ENCODE measurements around the gene SEBOX. TPM values are rescaled to one million over a fixed set of nuclear protein-coding genes. Genes with fewer than 3 reads are reported as not detected.

SEBOX gene, protein sequence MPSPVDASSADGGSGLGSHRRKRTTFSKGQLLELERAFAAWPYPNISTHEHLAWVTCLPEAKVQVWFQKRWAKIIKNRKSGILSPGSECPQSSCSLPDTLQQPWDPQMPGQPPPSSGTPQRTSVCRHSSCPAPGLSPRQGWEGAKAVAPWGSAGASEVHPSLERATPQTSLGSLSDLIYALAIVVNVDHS
- not detected for total RNA-seq

DNA sequence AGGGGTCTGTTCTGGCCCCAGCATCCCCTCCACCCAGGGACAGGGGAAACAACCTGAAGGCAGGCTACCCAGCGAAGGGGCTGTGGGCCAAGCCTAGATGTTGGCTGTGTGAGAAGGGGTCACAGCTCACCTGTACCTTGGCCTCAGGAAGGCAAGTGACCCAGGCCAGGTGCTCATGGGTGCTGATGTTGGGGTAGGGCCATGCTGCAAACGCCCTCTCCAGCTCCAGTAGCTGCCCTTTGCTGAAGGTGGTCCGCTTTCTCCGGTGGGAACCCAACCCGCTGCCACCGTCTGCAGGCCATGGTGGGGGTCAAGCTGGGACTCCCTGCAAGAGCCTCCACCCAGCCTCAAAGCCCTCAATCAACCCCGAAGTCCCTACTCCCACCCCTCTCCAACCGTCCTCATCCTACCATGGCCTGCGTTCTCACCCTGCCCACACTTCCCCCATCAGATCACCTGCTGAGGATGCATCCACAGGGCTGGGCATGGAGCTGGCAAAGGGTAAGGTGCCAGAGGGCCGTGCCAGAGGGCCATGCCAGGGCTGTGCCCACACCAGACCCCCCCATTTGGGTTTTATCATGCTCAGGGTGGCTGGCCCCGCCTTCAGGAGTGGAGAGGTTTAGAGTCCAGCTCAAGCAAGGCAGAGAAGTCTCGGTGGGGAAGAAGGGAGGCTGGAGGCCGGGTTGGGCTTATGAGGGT, at the start of gene SEBOX:
TSS of gene SEBOX (minus strand) at position 535 of the 699 bp plus-strand sequence. CDS start at position 487, 48 bp downstream.
- Mint-ChIP-seq H3K4me3 (no peak within 1 kb of the TSS), H3K36me3 (ENCODE audit: low read depth) (peaks cover 39% of the 10 kb centered on the region), H3K4me1 (no peaks in the 10 kb centered on the region), H3K27ac (peak within 1 kb of the TSS; percentile 65), H3K9me3 (no peaks in the 10 kb centered on the region), H3K27me3 (no peaks in the 10 kb centered on the region)
- ATAC-seq (replicated peaks), result no peak

DNA sequence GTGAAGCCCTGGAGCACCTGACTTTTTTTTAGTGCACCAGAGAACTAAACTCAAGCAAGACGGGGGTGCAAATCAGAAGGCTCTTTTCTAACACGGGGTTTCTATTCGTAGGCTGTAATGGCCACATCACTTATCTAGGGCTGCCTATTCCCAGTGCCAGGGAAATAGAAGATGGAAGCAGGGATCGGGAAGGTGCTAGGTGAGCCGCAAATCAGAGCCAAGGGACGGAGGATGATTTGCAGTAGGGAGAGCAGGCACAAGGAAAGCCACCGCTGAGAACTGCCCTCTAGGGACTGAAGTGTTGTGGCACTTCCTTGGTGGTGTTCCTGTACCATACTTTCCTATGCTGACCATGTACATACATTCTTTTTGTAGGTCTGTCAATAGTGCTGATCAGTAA, 48.8 kb upstream of the SEBOX start:
- Mint-ChIP-seq H3K36me3 (ENCODE audit: low read depth) (no peaks in the 10 kb centered on the region), H3K4me1 (no peaks in the 10 kb centered on the region), H3K4me3 (no peak overlapping the region), H3K27ac (no peak overlapping the region), H3K27me3 (peaks cover 3% of the 10 kb centered on the region), H3K9me3 (no peaks in the 10 kb centered on the region)
- no peak for ATAC-seq (replicated peaks)

DNA sequence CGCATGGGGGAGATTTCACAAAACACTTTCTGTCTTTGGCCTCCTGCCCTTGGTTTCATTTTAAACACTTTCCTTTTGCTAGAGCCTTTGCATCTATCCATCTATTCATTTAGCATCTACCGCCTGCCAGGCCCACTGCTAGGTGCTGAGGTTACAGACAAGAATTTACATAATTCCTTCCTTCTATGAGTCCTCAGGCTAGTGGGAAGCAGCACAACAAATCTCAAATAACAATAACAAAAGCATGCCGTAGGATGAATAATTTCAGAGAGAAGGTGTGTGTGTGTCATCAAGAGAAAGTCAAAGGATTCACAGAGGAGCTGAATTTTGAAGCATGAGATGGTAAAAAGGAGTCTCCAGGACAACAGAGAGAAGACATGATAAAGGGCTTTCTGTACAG, 47.1 kb upstream of the SEBOX start:
- ATAC-seq (replicated peaks), result no peak
- H3K36me3 Mint-ChIP-seq (ENCODE audit: low read depth), result no peaks in the 10 kb centered on the region
- no peak overlapping the region for H3K4me3 Mint-ChIP-seq
- H3K27ac Mint-ChIP-seq, result no peak overlapping the region
- peaks cover 11% of the 10 kb centered on the region for H3K27me3 Mint-ChIP-seq
- no peaks in the 10 kb centered on the region for H3K4me1 Mint-ChIP-seq
- no peaks in the 10 kb centered on the region for H3K9me3 Mint-ChIP-seq

DNA sequence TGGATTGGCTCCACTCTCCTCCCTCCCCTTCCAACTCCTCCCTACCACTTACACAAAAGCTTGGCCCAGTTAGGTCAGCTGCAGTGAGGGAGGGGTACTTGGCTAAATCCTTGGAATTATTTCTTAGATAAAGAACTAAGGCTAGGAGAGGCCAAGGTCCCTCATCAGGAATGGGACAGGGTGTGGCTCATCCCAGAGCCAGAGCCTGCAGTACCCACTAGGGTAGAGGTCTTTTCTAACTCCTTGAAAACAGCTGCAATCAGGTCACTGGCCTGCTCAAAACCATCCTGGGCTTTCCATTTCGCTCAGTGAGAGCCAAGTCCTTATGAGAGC, 42.9 kb upstream of the SEBOX start:
- Mint-ChIP-seq H3K4me3 (no peak overlapping the region), H3K9me3 (no peaks in the 10 kb centered on the region), H3K4me1 (peaks cover 9% of the 10 kb centered on the region), H3K27me3 (peaks cover 11% of the 10 kb centered on the region), H3K36me3 (ENCODE audit: low read depth) (no peaks in the 10 kb centered on the region), H3K27ac (no peak overlapping the region)
- no peak for ATAC-seq (replicated peaks)

DNA sequence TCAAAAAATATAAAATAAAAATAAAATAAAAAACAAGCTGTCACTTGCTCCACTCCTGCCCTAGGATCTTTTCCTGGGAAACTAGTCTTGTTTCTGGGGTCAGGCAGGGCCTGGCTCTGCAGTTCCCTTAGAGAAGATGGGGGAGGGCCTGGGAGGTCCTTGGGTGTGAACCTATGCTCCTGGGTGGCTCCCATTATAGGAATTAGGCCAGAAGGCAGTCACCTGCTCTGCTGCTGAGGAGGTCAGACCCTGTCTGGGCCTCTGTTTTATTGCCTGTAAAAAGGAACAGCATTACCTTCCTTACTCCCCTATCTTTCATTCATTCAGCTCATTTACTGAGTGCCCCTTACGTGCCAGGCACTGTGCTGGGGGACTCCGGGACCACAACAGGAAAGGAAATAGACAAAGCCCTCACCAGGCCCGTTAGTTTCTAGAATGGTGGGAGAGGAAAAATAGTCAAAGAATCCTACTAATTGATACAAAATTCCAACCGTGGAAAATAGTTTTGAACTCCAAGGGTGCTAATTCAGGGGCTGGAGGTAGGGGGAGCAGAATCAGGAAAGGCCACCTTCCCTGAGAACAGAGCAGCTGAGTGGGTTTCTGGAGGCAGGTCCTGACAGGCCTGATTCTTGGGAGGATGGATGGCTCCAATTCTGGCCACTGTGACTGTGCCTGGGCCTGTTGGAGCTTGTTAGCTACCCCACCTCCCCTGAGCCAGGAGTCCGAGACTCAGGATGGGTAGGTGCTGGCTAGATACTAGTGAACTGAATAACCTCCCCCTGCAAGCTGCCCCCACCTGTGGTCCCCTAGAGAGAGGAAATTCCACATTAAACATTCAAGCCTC, 42.4 kb upstream of the SEBOX start:
- H3K36me3 Mint-ChIP-seq (ENCODE audit: low read depth), result no peaks in the 10 kb centered on the region
- H3K27me3 Mint-ChIP-seq, result peaks cover 11% of the 10 kb centered on the region
- H3K4me1 Mint-ChIP-seq, result peaks cover 13% of the 10 kb centered on the region
- no peaks in the 10 kb centered on the region for H3K9me3 Mint-ChIP-seq
- H3K4me3 Mint-ChIP-seq, result peak overlapping the region; percentile 76
- no peak for ATAC-seq (replicated peaks)
- no peak overlapping the region for H3K27ac Mint-ChIP-seq

DNA sequence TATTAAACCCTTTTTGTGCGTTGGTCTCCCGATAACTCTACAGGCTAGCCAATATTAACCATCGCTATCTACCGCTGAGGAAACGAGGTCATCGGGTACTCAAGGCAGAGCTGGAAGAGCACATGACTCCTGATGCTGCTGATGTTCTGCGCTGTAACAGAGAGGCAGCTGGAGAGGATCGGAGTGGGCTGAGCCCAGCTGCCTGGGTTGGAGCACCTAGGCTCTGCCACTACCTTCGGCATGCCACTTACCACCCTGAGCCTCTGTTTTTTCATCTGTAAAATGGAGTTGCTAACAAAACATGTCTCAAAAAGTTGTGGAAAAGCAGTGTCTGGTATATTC, 41.4 kb upstream of the SEBOX start:
- no peaks in the 10 kb centered on the region for H3K9me3 Mint-ChIP-seq
- no peaks in the 10 kb centered on the region for H3K36me3 Mint-ChIP-seq (ENCODE audit: low read depth)
- peaks cover 11% of the 10 kb centered on the region for H3K27me3 Mint-ChIP-seq
- peak; percentile 38 for ATAC-seq (replicated peaks)
- H3K4me1 Mint-ChIP-seq, result peaks cover 13% of the 10 kb centered on the region
- no peak overlapping the region for H3K27ac Mint-ChIP-seq
- H3K4me3 Mint-ChIP-seq, result peak overlapping the region; percentile 76

DNA sequence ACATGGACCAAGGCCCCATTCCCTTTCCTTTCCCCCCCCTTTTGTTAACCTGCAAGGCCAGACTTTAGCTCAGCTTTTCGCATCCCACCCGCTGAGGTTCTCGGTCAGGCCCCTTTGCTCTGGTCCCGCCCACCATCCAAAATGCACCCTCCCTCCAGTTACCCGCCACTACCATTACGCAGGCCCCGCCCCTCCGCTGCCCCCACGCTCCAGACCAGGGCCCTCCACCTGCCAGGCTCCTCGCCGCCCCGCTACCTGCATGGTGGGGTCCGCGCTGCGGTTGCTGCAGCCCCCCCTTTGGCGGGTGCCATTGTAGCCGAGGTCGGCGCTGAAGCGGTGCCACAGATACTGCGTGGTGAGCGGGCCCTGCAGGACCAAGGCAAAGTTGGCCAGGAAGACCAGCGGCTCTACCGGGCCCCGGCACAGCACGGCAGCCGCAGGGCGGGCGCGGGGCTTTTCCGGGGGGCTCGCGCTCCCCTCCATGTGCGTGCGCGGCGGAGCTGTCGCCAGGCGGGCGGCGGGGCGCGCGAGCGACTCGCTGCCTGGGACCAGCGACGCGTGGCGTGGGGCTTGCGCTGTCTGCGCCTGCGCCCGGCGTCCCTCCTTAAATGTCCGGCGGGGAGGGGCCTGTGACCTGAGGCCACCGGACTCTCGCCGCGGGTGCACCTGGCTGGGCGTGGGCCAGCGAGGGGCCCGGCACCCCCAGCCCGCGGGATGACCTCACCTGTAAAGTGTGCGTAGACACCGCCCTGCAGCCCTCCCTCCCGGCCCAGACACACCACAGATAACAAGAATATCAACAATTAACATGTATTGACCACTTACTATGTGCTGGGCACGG, 40.9 kb upstream of the SEBOX start, which contains the start of gene SLC46A1:
TSS of gene SLC46A1 (minus strand) at position 581 of the 841 bp plus-strand sequence. CDS start at position 483, 98 bp downstream.
- peak within 1 kb of the TSS; percentile 33 for H3K27ac Mint-ChIP-seq
- ATAC-seq (replicated peaks), result peak; percentile 83

DNA sequence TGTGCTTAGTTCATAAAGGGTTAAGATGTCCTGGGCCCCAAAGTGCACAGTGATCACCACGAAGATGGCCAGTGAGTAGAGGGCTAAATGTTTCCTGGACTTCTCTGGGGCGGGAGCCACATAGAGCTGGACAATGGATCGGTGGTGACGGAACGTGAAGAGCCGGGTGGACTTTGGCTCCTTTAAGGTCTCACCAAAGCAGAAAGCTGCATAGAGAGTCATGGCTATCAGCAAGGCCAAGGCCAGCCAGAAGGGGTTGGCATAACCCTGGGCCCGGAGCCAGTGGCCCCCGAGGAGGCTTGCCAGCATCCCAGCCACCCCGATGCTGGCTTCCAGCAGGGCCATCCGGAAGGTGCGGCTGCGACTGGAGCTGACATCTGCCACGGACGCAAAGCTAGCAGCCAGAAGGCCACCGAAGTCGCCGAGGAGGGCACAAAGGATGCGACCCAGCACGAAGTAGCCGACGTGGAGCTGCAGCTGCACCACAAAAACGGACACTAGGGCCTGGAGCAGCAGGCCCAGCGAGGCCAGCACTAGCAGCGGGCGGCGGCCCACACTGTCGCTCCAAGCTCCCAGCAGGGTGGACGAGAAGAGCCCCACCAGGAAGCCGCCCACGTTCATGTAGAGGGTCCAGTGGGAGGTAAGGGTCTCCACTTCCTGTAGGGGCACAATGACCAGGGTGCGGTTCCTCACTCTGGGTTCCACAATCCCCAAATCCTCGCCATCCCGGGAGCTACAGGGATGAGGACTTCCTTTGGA, 40.0 kb upstream of the SEBOX start:
- peaks cover 7% of the 10 kb centered on the region for H3K27me3 Mint-ChIP-seq
- peak overlapping the region; percentile 33 for H3K27ac Mint-ChIP-seq
- no peaks in the 10 kb centered on the region for H3K36me3 Mint-ChIP-seq (ENCODE audit: low read depth)
- no peak for ATAC-seq (replicated peaks)
- H3K9me3 Mint-ChIP-seq, result no peaks in the 10 kb centered on the region
- H3K4me1 Mint-ChIP-seq, result peaks cover 13% of the 10 kb centered on the region
- H3K4me3 Mint-ChIP-seq, result peak overlapping the region; percentile 76

More for the DNA sequence above, 40.9 kb upstream of the SEBOX start, which contains the start of gene SLC46A1:
- Mint-ChIP-seq H3K36me3 (ENCODE audit: low read depth) (no peaks in the 10 kb centered on the region), H3K4me1 (peaks cover 13% of the 10 kb centered on the region), H3K9me3 (no peaks in the 10 kb centered on the region), H3K27me3 (peaks cover 10% of the 10 kb centered on the region), H3K4me3 (peak within 1 kb of the TSS; percentile 76)

DNA sequence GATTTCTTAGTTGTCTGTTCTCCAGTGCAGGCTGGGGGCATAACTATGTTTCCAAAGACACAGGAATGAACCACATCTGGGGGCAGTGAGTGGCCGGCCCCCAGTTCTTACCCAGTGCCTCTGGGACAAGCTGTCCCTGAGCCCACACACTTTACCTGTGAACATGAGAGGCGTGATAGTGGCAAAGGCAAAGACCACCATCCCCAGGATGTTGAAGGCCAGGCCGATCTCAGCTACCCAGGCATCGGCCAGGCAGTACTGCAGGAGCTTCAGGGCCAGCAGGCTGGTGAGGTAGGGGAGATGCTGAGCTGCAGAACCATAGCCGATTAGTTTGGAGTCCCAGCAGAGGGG, 39.4 kb upstream of the SEBOX start:
- Mint-ChIP-seq H3K27ac (no peak overlapping the region), H3K36me3 (ENCODE audit: low read depth) (no peaks in the 10 kb centered on the region), H3K4me3 (peak overlapping the region; percentile 76), H3K9me3 (no peaks in the 10 kb centered on the region), H3K4me1 (peaks cover 13% of the 10 kb centered on the region), H3K27me3 (peaks cover 7% of the 10 kb centered on the region)
- no peak for ATAC-seq (replicated peaks)

DNA sequence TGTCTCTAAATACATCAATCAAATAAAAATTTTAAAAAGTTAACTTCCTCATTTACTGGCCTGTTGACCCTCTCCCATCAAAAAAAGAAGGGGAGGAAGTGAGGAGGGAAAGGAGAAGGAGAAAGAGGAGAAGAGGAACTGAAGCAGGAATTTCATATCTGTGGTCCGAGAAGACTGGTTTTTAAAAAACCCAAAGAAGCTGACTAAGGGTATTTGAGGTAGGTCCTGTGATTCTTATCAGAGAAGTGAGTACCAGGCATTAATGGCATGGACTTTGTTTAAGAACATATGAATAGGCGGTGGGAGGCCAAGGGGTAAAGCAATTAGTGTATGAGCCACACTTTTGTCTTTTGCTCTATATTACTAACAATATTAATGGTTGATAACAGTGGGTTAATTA, 39.0 kb upstream of the SEBOX start:
- Mint-ChIP-seq H3K4me1 (peaks cover 13% of the 10 kb centered on the region), H3K9me3 (no peaks in the 10 kb centered on the region), H3K27ac (peak overlapping the region; percentile 23), H3K4me3 (peak overlapping the region; percentile 76), H3K27me3 (peaks cover 7% of the 10 kb centered on the region), H3K36me3 (ENCODE audit: low read depth) (no peaks in the 10 kb centered on the region)
- no peak for ATAC-seq (replicated peaks)

DNA sequence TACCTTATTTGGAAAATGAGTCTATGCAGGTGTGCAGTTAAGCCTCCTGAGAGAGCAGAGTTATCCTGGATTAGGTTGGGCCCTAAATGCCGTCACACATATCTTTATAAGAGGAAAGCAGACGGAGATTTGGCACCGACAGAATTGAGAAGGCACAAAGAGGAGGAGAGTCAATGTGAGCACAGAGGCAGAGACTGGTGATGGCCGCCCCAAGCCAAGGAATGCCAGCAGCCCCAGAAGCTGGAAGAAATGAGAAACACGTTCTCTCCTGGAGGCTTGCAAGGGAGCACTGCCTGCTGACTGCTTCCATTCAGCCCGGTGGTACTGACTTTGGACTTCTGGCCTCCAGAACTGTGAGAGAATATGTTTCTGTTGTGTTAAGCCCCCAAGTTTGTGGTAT, 37.8 kb upstream of the SEBOX start:
- no peak for ATAC-seq (replicated peaks)
- Mint-ChIP-seq H3K27ac (peak overlapping the region; percentile 68), H3K36me3 (ENCODE audit: low read depth) (peaks cover under 1% of the 10 kb centered on the region), H3K9me3 (no peaks in the 10 kb centered on the region), H3K4me3 (no peak overlapping the region), H3K27me3 (no peaks in the 10 kb centered on the region), H3K4me1 (peaks cover 13% of the 10 kb centered on the region)

DNA sequence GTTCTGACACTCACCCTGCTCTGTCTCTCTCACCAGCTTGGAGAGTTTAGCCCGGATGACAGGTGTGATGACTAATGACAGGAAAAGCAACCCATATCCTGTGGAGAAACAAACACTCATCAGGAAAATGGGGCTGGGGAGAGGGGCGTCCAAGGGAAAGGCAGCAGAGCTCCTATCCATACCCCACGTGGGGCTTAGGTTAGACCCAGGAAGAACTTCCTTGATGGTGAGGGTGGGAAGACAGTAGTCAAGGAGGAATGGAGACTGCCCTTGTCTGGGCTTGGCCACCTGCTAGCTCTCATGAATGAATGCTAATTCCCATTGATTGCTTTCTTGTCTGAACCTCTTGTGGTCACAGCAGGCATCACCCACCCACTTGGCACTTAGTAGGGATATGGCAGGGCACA, 37.2 kb upstream of the SEBOX start:
- ATAC-seq (replicated peaks), result no peak
- H3K27ac Mint-ChIP-seq, result peak overlapping the region; percentile 68
- no peaks in the 10 kb centered on the region for H3K9me3 Mint-ChIP-seq
- peaks cover 7% of the 10 kb centered on the region for H3K36me3 Mint-ChIP-seq (ENCODE audit: low read depth)
- peaks cover 13% of the 10 kb centered on the region for H3K4me1 Mint-ChIP-seq
- H3K4me3 Mint-ChIP-seq, result no peak overlapping the region
- no peaks in the 10 kb centered on the region for H3K27me3 Mint-ChIP-seq

DNA sequence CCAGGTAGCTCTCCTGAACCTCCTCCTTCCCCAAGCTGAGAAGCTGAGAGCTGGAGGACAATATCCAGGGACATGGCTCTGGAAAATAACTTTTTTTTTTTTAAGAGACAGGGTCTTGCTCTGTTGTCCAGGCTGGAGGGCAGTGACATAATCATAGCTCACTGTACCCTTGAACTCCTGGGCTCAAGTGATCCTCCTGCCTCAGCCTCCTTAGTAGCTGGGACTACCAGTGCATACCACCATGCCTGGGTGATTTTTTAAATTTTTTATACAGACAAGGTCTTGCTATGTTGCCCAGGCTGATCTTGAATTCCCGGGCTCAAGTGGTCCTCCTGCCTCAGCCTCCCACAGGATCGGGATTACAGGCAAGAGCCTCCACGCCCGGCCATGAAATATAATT, 34.8 kb upstream of the SEBOX start:
- Mint-ChIP-seq H3K27ac (no peak overlapping the region), H3K9me3 (no peaks in the 10 kb centered on the region), H3K27me3 (no peaks in the 10 kb centered on the region), H3K4me3 (no peak overlapping the region), H3K36me3 (ENCODE audit: low read depth) (peaks cover 20% of the 10 kb centered on the region), H3K4me1 (peaks cover 8% of the 10 kb centered on the region)
- no peak for ATAC-seq (replicated peaks)
